ENCODE data around the gene PCSK4.

GRCh38 chr19:1471515-1472160 lies 18.5 kb downstream of the PCSK4 start:
- TF ChIP-seq CTCF (IDR thresholded peaks at IDR 0.05) (no peak), POLR2A (IDR thresholded peaks at IDR 0.05) (no peak), EP300 (IDR thresholded peaks at IDR 0.05) (no peak)

All from sigmoid colon (tissue), 4 donors.